Stimulated activated CD4-positive, alpha-beta T cell treated with anti-CD3 and anti-CD28 coated beads, Interleukin-1b, Interleukin-23, amount 100 ng/mL, for 48 hours (primary cell): ENCODE results near the gene CHST3.

ENCODE experiments used
- DNase-seq: peaks from one replicate; pipeline ENCODE4 v3.0.0-alpha.2; 2020

The CHST3 gene

GRCh38 chr10:72059843-72060822, 95.9 kb downstream of the CHST3 start:
- DNase-seq, result no peak

GRCh38 chr10:72061491-72061890, 97.3 kb downstream of the CHST3 start:
- no peak for DNase-seq

GRCh38 chr10:72061930-72062329, 97.7 kb downstream of the CHST3 start:
- no peak for DNase-seq

- no peak for DNase-seq
Observed at GRCh38 chr10:72062382-72062781, 98.2 kb downstream of the CHST3 start.
